HCT116 (cell line): ENCODE data around the gene TEAD1. TPM values are rescaled to one million over a fixed set of nuclear protein-coding genes. Genes with fewer than 3 reads are reported as not detected.

ENCODE experiments used
- ATAC-seq: fragments of 200-7000 bp; cut with Tn5 transposase; 2 replicates; pipeline ENCODE4 v1.9.1; 2020; ENCODE audit warnings: mild to moderate bottlenecking, moderate library complexity
- BruUV-seq: library from RNA; stranded (reverse); fragments of 400-500 nt; replicated peaks from 2 replicates; lab custom pipeline; 2021; lab: Mats Ljungman, UMichigan
- CTCF ChIA-PET: fragments of 300-600 bp; sonication (Branson Sonifier 250); formaldehyde crosslinking; loops from one replicate; lab custom pipeline; 2021; ENCODE audit warnings: antibody characterized with exemption; lab: Charles Lee
- POLR2A ChIA-PET: fragments of 300-600, 350-600 bp; sonication (Branson Sonifier 250); formaldehyde crosslinking; loops from one replicate; lab custom pipeline; 2021; ENCODE audit warnings: antibody characterized with exemption; lab: Charles Lee
- RAD21 ChIA-PET, 2 experiments: fragments of 300-600 bp; sonication (Branson Sonifier 250); formaldehyde crosslinking; loops; one replicate each; lab custom pipeline; 2023; ENCODE audit warnings: low total read pairs in 2 of 2; ENCODE audit not compliant: uncharacterized antibody in 2 of 2, unreplicated experiment in 2 of 2, low non-redundant PET in 1 of 2; lab: Charles Lee
- DNase-seq: peaks from one replicate; pipeline ENCODE4 v3.0.0-alpha.2; 2010; ENCODE audit warnings: low read depth, low spot score
- H2AFZ ChIP-seq: fragments of 200-600 bp; shearing (Covaris generic), sonication (generic); 2 replicates; pipeline ENCODE4 v1.6.1; 2017; ENCODE audit warnings: low read depth, mixed run types, mixed read lengths, antibody characterized with exemption, low read length; ENCODE audit not compliant: poor library complexity, severe bottlenecking
- H3K27ac ChIP-seq: 2 replicates; pipeline ENCODE4 v1.5.1; 2012; ENCODE audit warnings: low read depth, low read length
- H3K27me3 ChIP-seq: fragments of 200-600 bp; sonication (generic); 2 replicates; pipeline ENCODE4 v1.6.1; 2016; ENCODE audit warnings: mixed run types, low read length, mixed read lengths; ENCODE audit not compliant: insufficient read depth
- H3K36me3 ChIP-seq, 2 experiments: fragments of 200-500 bp in 1 of 2; fragments of 200-600 bp in 1 of 2; sonication (Bioruptor generic) in 1 of 2; sonication (generic) in 1 of 2; 2 replicates each; pipeline versions ENCODE4 v1.5.1 to v1.6.1; 2014 to 2016; ENCODE audit warnings: low read length in 2 of 2, inconsistent platforms in 1 of 2, mixed read lengths in 1 of 2, mixed run types in 1 of 2; ENCODE audit not compliant: insufficient read depth in 2 of 2, control insufficient read depth in 1 of 2
- H3K4me1 ChIP-seq, 2 experiments: fragments of 200-600 bp in 1 of 2; sonication (generic) in 1 of 2; 2 replicates each; pipeline versions ENCODE4 v1.5.1 to v1.6.1; 2012 to 2017; ENCODE audit warnings: low read length in 2 of 2, inconsistent platforms in 1 of 2, mild to moderate bottlenecking in 1 of 2, mixed read lengths in 1 of 2, mixed run types in 1 of 2, moderate library complexity in 1 of 2; ENCODE audit not compliant: insufficient read depth in 2 of 2, control insufficient read depth in 1 of 2
- H3K4me2 ChIP-seq: fragments of 200-600 bp; sonication (generic); 2 replicates; pipeline ENCODE4 v1.6.1; 2017; ENCODE audit warnings: mixed run types, low read length, mixed read lengths
- H3K4me3 ChIP-seq, 2 experiments: fragments of 200-600 bp in 1 of 2; sonication (generic) in 1 of 2; replicated peaks in 1 of 2; 2 replicates each; pipeline ENCODE4 v1.5.1; 2011 to 2016; ENCODE audit warnings: low read length in 2 of 2, control low read depth in 1 of 2, low read depth in 1 of 2, mild to moderate bottlenecking in 1 of 2, mixed read lengths in 1 of 2, mixed run types in 1 of 2
- H3K79me2 ChIP-seq: fragments of 200-600 bp; sonication (generic); 2 replicates; pipeline ENCODE4 v1.6.1; 2017; ENCODE audit warnings: mild to moderate bottlenecking, mixed run types, low read length, moderate library complexity, mixed read lengths; ENCODE audit not compliant: insufficient read depth
- H3K9ac ChIP-seq: fragments of 200-600 bp; sonication (generic); 2 replicates; pipeline ENCODE4 v1.6.1; 2016; ENCODE audit warnings: low read length, mixed read lengths
- H3K9me2 ChIP-seq: fragments of 200-600 bp; sonication (generic), shearing (Covaris generic); 2 replicates; pipeline ENCODE4 v1.6.1; 2017; ENCODE audit warnings: mixed run types, mild to moderate bottlenecking, moderate library complexity; ENCODE audit not compliant: insufficient read depth
- H3K9me3 ChIP-seq, 2 experiments: fragments of 200-500 bp in 1 of 2; fragments of 200-600 bp in 1 of 2; sonication (Bioruptor generic) in 1 of 2; sonication (generic) in 1 of 2; 2 replicates each; pipeline ENCODE4 v1.6.1; 2014 to 2017; ENCODE audit warnings: low read length in 2 of 2, mixed read lengths in 2 of 2, inconsistent platforms in 1 of 2, low read depth in 1 of 2, mild to moderate bottlenecking in 1 of 2, mixed run types in 1 of 2, moderate library complexity in 1 of 2; ENCODE audit not compliant: control insufficient read depth in 1 of 2, insufficient read depth in 1 of 2
- H4K20me1 ChIP-seq: fragments of 200-600 bp; sonication (generic), shearing (Covaris generic); 2 replicates; pipeline ENCODE4 v1.6.1; 2017; ENCODE audit warnings: mixed run types, mild to moderate bottlenecking, moderate library complexity; ENCODE audit not compliant: insufficient read depth
- CEBPB ChIP-seq: IDR thresholded peaks from 2 replicates; pipeline ENCODE4 v1.6.1; 2012; ENCODE audit warnings: low read depth
- ELF1 ChIP-seq: IDR thresholded peaks from 2 replicates; pipeline ENCODE4 v1.6.1; 2012; ENCODE audit warnings: low read depth, borderline replicate concordance
- MAX ChIP-seq: IDR thresholded peaks from 2 replicates; pipeline ENCODE4 v1.6.1; 2012
- SP1 ChIP-seq: IDR thresholded peaks from 2 replicates; pipeline ENCODE4 v1.6.1; 2012; ENCODE audit warnings: low read depth
- SRF ChIP-seq: IDR thresholded peaks from 2 replicates; pipeline ENCODE4 v1.6.1; 2012; ENCODE audit warnings: low read depth
- ZBTB33 ChIP-seq: IDR thresholded peaks from 2 replicates; pipeline ENCODE4 v1.6.1; 2011; ENCODE audit warnings: mild to moderate bottlenecking, low read length, moderate library complexity; ENCODE audit not compliant: insufficient replicate concordance; ENCODE audit errors: extremely low read depth
- intact Hi-C: fragments of 100-400 bp; cut with micrococcal nuclease; formaldehyde crosslinking; loops from 2 replicates; pipeline ENCODE4 v1.10.0; 2022
- total RNA-seq: library from RNA; stranded (reverse); gene quantifications from one replicate; pipeline ENCODE4 v1.2.1, GENCODE V29; 2021; ENCODE audit not compliant: unreplicated experiment
- TF ChIP-seq, protein P1 (sequence below): IDR thresholded peaks from 2 replicates; pipeline ENCODE4 v1.6.1; 2012; ENCODE audit warnings: low read depth
- TF ChIP-seq, protein P2 (sequence below): IDR thresholded peaks from 2 replicates; pipeline ENCODE4 v1.6.1; 2012

Gene TEAD1
- total RNA-seq, 1 experiment from 2014 or later, result 103 TPM

DNA sequence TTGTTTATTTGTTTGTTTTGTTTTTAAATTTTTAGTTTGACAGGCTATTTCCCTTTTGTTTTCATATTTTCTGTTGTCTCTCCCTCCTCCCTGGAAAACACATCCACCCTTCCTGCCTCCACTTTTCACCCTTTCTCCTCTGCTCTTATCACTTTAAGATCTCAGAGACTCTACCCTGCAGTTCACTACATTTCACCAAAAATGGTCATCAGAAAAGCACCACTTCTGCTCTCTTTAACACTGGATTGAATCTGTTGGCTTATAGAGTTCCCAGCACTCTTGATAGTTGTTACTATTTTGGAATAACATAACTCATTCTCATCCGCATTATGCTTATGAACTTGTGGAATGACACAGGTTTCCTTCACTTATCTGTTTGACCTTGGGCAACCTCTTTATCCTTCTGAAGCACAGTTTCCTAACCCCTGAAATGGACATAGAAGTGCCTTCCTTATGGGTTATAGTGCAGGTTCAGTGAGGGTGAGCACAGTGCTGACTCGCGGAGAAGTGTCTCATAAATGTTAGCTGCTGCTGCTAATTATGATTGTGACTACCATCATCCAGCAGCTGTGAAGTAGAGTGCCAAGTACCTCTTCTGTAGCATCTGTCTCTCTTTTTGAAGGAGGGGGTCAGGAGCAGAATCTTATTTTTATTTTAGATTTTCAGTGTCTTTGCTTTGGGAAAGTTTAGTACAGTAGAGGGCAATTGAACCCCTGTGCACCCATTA lies 15.0 kb downstream of the TEAD1 start:
- ChIA-PET POLR2A (no interaction called here), CTCF (no interaction called here), RAD21 (no interaction called here)
- H3K9me3 ChIP-seq, result no peaks in the 10 kb centered on the region
- H3K36me3 ChIP-seq, result no peaks in the 10 kb centered on the region
- TF ChIP-seq ELF1, result no peak
- TF ChIP-seq, protein P1, sequence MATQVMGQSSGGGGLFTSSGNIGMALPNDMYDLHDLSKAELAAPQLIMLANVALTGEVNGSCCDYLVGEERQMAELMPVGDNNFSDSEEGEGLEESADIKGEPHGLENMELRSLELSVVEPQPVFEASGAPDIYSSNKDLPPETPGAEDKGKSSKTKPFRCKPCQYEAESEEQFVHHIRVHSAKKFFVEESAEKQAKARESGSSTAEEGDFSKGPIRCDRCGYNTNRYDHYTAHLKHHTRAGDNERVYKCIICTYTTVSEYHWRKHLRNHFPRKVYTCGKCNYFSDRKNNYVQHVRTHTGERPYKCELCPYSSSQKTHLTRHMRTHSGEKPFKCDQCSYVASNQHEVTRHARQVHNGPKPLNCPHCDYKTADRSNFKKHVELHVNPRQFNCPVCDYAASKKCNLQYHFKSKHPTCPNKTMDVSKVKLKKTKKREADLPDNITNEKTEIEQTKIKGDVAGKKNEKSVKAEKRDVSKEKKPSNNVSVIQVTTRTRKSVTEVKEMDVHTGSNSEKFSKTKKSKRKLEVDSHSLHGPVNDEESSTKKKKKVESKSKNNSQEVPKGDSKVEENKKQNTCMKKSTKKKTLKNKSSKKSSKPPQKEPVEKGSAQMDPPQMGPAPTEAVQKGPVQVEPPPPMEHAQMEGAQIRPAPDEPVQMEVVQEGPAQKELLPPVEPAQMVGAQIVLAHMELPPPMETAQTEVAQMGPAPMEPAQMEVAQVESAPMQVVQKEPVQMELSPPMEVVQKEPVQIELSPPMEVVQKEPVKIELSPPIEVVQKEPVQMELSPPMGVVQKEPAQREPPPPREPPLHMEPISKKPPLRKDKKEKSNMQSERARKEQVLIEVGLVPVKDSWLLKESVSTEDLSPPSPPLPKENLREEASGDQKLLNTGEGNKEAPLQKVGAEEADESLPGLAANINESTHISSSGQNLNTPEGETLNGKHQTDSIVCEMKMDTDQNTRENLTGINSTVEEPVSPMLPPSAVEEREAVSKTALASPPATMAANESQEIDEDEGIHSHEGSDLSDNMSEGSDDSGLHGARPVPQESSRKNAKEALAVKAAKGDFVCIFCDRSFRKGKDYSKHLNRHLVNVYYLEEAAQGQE, result no peak
- no peak for TF ChIP-seq ZBTB33
- no peak for TF ChIP-seq SP1
- TF ChIP-seq MAX, result no peak
- no peak for TF ChIP-seq SRF
- TF ChIP-seq, protein P2, sequence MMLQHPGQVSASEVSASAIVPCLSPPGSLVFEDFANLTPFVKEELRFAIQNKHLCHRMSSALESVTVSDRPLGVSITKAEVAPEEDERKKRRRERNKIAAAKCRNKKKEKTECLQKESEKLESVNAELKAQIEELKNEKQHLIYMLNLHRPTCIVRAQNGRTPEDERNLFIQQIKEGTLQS, result no peak
- TF ChIP-seq CEBPB, result no peak
- H3K4me3 ChIP-seq, result no peak overlapping the region
- H2AFZ ChIP-seq, result no peak overlapping the region
- BruUV-seq, result no TSS peak
- H3K27ac ChIP-seq, result no peak overlapping the region
- no peak for DNase-seq
- H3K9ac ChIP-seq, result peak overlapping the region; percentile 3; the same call in 1 of the 2 replicates
- no peaks in the 10 kb centered on the region for H4K20me1 ChIP-seq
- no peak for ATAC-seq
- H3K9me2 ChIP-seq, result no peaks in the 10 kb centered on the region
- H3K27me3 ChIP-seq, result no peaks in the 10 kb centered on the region
- peak overlapping the region; percentile 64 for H3K4me2 ChIP-seq
- H3K4me1 ChIP-seq, result peaks cover 92 to 99% of the 10 kb centered on the region in 2 experiments
- intact Hi-C loops, result no loop called here
- H3K79me2 ChIP-seq, result peaks cover 96% of the 10 kb centered on the region
